ENCODE results near the gene SCN4B.

Gene SCN4B

DNA sequence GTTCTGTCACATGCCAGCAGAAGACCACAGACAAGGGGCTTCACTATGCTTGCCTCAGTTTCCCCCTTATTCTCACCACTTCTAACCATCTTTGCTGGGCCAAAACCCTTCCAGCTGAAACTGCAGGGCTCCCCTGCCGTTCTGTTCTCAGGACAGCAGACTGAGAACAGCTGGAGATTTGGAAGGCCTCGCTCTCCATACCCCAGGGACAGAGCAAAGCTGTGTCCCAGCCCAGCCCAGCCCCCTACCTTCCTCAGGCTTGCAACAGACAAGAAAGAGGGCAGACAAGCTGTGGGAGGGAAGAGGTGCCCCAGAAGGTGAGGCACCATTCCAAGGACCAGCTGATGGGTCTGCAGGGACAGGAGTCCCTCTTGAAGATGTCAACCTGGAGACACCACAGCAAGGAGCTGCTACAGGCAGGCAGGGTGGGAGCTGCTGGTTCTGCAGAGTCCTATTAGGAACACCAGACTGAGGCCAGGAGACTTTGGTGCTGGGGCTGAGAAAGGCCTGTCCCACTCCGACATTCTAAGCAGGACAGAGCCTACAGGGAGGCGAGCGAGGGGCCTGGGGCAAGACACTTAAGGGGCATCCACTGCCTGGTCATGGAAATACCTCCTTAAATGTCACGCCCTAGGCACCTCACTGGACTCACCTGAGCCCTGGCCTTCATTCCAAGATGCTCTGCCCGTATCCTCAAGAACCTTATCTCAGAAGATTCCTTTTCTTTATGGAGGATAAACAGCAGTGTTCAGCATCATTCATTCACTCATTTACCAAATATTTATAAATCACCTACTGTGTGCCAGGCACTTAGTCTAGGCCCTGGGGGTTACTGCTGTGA lies 16.9 kb upstream of the SCN4B start:
- no peaks in the 10 kb centered on the region for H3K9me3 ChIP-seq (ENCODE audit: insufficient read depth, low read depth, low read length)
- no peak overlapping the region for H3K4me3 ChIP-seq (ENCODE audit: low read length, poor library complexity, severe bottlenecking)
- H3K4me2 ChIP-seq (ENCODE audit: low read depth, low read length, poor library complexity, severe bottlenecking): no peak overlapping the region
- H3K79me2 ChIP-seq (ENCODE audit: insufficient read depth, low read length): no peaks in the 10 kb centered on the region
- H3K36me3 ChIP-seq (ENCODE audit: insufficient read depth, low read length): no peaks in the 10 kb centered on the region
- no peaks in the 10 kb centered on the region for H3K9me2 ChIP-seq (replicated peaks; ENCODE audit: low read depth, low read length)
- no peaks in the 10 kb centered on the region for H3K27me3 ChIP-seq (ENCODE audit: insufficient read depth, low read length, poor library complexity, severe bottlenecking)
- TF ChIP-seq, protein P1, sequence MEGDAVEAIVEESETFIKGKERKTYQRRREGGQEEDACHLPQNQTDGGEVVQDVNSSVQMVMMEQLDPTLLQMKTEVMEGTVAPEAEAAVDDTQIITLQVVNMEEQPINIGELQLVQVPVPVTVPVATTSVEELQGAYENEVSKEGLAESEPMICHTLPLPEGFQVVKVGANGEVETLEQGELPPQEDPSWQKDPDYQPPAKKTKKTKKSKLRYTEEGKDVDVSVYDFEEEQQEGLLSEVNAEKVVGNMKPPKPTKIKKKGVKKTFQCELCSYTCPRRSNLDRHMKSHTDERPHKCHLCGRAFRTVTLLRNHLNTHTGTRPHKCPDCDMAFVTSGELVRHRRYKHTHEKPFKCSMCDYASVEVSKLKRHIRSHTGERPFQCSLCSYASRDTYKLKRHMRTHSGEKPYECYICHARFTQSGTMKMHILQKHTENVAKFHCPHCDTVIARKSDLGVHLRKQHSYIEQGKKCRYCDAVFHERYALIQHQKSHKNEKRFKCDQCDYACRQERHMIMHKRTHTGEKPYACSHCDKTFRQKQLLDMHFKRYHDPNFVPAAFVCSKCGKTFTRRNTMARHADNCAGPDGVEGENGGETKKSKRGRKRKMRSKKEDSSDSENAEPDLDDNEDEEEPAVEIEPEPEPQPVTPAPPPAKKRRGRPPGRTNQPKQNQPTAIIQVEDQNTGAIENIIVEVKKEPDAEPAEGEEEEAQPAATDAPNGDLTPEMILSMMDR (conservative IDR thresholded peaks at IDR 0.05; ENCODE audit: low read length): no peak
- no peak for TF ChIP-seq EZH2phosphoT487 (IDR thresholded peaks at IDR 0.05; ENCODE audit: borderline replicate concordance)
- no peaks in the 10 kb centered on the region for H3F3A ChIP-seq (ENCODE audit: low read depth)
- no peak overlapping the region for H3K9ac ChIP-seq (ENCODE audit: low read depth, low read length, poor library complexity, severe bottlenecking)
- peaks cover 3% of the 10 kb centered on the region for H3K4me1 ChIP-seq (ENCODE audit: insufficient read depth, low read length, poor library complexity, severe bottlenecking)
- H2AFZ ChIP-seq (ENCODE audit: low read length): no peak overlapping the region
- no peaks in the 10 kb centered on the region for H4K20me1 ChIP-seq (ENCODE audit: insufficient read depth, low read length, poor library complexity, severe bottlenecking)

- no peaks in the 10 kb centered on the region for H4K20me1 ChIP-seq (ENCODE audit: insufficient read depth, low read length, poor library complexity, severe bottlenecking)
- no peak overlapping the region for H2AFZ ChIP-seq (ENCODE audit: low read length)
- no peaks in the 10 kb centered on the region for H3F3A ChIP-seq (ENCODE audit: low read depth)
- H3K9me3 ChIP-seq (ENCODE audit: insufficient read depth, low read depth, low read length): no peaks in the 10 kb centered on the region
- TF ChIP-seq EZH2phosphoT487 (IDR thresholded peaks at IDR 0.05; ENCODE audit: borderline replicate concordance): no peak
- TF ChIP-seq, protein P1 (conservative IDR thresholded peaks at IDR 0.05; ENCODE audit: low read length): no peak
- peaks cover 3% of the 10 kb centered on the region for H3K4me1 ChIP-seq (ENCODE audit: insufficient read depth, low read length, poor library complexity, severe bottlenecking)
- H3K27me3 ChIP-seq (ENCODE audit: insufficient read depth, low read length, poor library complexity, severe bottlenecking): no peaks in the 10 kb centered on the region
- H3K36me3 ChIP-seq (ENCODE audit: insufficient read depth, low read length): no peaks in the 10 kb centered on the region
- H3K4me3 ChIP-seq (ENCODE audit: low read length, poor library complexity, severe bottlenecking): no peak overlapping the region
- no peak overlapping the region for H3K4me2 ChIP-seq (ENCODE audit: low read depth, low read length, poor library complexity, severe bottlenecking)
- no peaks in the 10 kb centered on the region for H3K79me2 ChIP-seq (ENCODE audit: insufficient read depth, low read length)
- no peaks in the 10 kb centered on the region for H3K9me2 ChIP-seq (replicated peaks; ENCODE audit: low read depth, low read length)
- no peak overlapping the region for H3K9ac ChIP-seq (ENCODE audit: low read depth, low read length, poor library complexity, severe bottlenecking)
Measured at GRCh38 chr11:118168751-118169150, 16.1 kb upstream of the SCN4B start.

DNA sequence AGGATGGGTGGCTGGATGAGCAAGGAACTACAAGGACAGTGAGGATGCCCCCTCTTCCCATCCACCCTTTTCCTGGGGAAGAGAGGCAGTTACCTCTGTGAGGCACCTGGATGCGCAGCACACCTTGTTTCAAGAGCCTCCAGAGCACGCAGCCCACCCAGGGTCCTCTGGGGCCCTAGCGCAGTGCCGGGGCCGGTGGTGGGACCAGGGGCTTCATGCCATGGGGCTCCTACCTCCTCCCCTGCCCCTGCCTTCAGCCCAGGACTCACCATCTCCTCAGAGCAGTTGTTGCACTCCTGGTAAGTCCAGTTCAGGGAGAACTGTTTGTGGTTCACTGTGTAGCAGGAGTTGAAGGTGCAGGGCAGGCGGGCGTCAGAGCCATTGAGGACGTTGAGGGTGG lies 15.7 kb upstream of the SCN4B start:
- H3F3A ChIP-seq (ENCODE audit: low read depth): no peaks in the 10 kb centered on the region
- H3K4me1 ChIP-seq (ENCODE audit: insufficient read depth, low read length, poor library complexity, severe bottlenecking): peaks cover 3% of the 10 kb centered on the region
- no peak overlapping the region for H3K4me3 ChIP-seq (ENCODE audit: low read length, poor library complexity, severe bottlenecking)
- no peaks in the 10 kb centered on the region for H3K36me3 ChIP-seq (ENCODE audit: insufficient read depth, low read length)
- H4K20me1 ChIP-seq (ENCODE audit: insufficient read depth, low read length, poor library complexity, severe bottlenecking): no peaks in the 10 kb centered on the region
- H3K4me2 ChIP-seq (ENCODE audit: low read depth, low read length, poor library complexity, severe bottlenecking): no peak overlapping the region
- no peaks in the 10 kb centered on the region for H3K79me2 ChIP-seq (ENCODE audit: insufficient read depth, low read length)
- H2AFZ ChIP-seq (ENCODE audit: low read length): no peak overlapping the region
- H3K9ac ChIP-seq (ENCODE audit: low read depth, low read length, poor library complexity, severe bottlenecking): no peak overlapping the region
- H3K9me3 ChIP-seq (ENCODE audit: insufficient read depth, low read depth, low read length): no peaks in the 10 kb centered on the region
- no peak for TF ChIP-seq EZH2phosphoT487 (IDR thresholded peaks at IDR 0.05; ENCODE audit: borderline replicate concordance)
- TF ChIP-seq, protein P1 (conservative IDR thresholded peaks at IDR 0.05; ENCODE audit: low read length): no peak
- H3K9me2 ChIP-seq (replicated peaks; ENCODE audit: low read depth, low read length): no peaks in the 10 kb centered on the region
- H3K27me3 ChIP-seq (ENCODE audit: insufficient read depth, low read length, poor library complexity, severe bottlenecking): no peaks in the 10 kb centered on the region

Measured in Loucy (cell line).